ENCODE data around the gene ZNF474.
"Not testable (repeated sequence)": the region's sequence is repeated elsewhere in the genome, so short reads cannot be mapped to it uniquely, and the experiment has no call there.

The ZNF474 gene

DNA sequence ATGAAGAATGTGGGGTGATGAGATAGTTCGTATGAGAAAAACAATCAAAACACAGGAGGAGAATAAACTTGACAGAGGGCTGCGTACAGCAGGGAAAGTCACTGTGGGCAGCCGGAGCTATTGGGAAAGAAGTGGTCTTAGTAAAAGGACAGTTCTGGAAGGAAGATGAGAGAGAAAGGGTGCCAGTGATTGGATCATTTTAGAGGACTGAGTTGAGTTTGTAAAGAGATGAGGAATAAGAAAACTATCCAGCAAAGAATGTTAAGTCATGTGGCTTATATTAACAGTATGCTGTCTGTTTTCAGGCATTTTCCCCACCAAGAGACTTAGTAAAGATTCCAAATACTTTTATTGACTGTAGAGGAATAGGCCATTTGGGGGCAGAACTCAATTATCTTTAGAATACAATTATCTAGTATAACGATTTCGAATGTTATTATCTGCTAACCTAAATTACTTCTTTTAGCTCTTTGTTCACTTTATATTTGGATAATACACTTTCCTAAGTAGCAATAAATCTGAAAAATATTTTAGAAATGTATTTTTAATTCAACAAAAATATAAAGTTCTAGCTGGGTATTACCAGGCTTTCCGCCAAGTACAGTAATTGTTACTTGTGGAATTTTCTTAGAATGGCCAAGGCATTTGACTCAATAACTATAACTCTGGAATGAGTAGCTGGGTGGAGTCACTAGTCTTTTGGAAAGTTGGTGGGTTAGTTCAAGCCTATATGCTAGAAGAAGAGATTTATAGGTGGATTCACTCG, 35.7 kb upstream of the ZNF474 start:
- H3K4me3 ChIP-seq (ENCODE audit: low read depth, low read length) = no peak overlapping the region
- peak; percentile 92 for DNase-seq (ENCODE audit: low read depth)
- TF ChIP-seq, protein P1, sequence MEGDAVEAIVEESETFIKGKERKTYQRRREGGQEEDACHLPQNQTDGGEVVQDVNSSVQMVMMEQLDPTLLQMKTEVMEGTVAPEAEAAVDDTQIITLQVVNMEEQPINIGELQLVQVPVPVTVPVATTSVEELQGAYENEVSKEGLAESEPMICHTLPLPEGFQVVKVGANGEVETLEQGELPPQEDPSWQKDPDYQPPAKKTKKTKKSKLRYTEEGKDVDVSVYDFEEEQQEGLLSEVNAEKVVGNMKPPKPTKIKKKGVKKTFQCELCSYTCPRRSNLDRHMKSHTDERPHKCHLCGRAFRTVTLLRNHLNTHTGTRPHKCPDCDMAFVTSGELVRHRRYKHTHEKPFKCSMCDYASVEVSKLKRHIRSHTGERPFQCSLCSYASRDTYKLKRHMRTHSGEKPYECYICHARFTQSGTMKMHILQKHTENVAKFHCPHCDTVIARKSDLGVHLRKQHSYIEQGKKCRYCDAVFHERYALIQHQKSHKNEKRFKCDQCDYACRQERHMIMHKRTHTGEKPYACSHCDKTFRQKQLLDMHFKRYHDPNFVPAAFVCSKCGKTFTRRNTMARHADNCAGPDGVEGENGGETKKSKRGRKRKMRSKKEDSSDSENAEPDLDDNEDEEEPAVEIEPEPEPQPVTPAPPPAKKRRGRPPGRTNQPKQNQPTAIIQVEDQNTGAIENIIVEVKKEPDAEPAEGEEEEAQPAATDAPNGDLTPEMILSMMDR (conservative IDR thresholded peaks at IDR 0.05; ENCODE audit: low read depth, low read length) = no peak

DNA sequence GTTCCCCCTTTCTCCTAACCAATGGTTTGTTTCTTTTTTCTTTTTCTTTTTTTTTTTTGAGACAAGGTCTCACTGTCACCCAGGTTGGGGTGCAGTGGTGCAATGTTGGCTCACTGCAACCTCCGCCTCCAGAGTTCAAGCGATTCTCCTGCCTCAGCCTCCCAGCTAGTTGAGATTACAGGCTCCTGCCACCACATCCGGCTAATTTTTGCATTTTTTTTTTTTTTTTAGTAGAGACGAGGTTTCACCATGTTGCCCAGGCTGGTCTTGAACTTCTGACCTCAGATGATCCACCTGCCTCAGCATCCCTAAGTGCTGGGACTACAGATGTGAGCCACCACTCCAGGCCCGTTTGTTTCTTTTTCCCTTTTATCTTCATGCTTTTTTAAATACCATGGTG, 35.1 kb upstream of the ZNF474 start:
- not testable (repeated sequence) for DNase-seq (ENCODE audit: low read depth); H3K4me3 ChIP-seq (ENCODE audit: low read depth, low read length)

- H3K4me3 ChIP-seq (ENCODE audit: low read depth, low read length) = no peak overlapping the region
- TF ChIP-seq, protein P1 (conservative IDR thresholded peaks at IDR 0.05; ENCODE audit: low read depth, low read length) = no peak
- no peak for DNase-seq (ENCODE audit: low read depth)
These were observed 34.2 kb upstream of the ZNF474 start for GRCh38 chr5:122095158-122095557.

GRCh38 chr5:122097391-122097790, 32.0 kb upstream of the ZNF474 start:
- H3K4me3 ChIP-seq (ENCODE audit: low read depth, low read length) = no peak overlapping the region
- DNase-seq (ENCODE audit: low read depth) = no peak
- TF ChIP-seq, protein P1 (conservative IDR thresholded peaks at IDR 0.05; ENCODE audit: low read depth, low read length) = no peak

GRCh38 chr5:122099060-122099790, 30.1 kb upstream of the ZNF474 start:
- TF ChIP-seq, protein P1 (conservative IDR thresholded peaks at IDR 0.05; ENCODE audit: low read depth, low read length) = no peak
- H3K4me3 ChIP-seq (ENCODE audit: low read depth, low read length) = no peak overlapping the region
- peak; percentile 89 for DNase-seq (ENCODE audit: low read depth)

GRCh38 chr5:122101636-122102285, 27.6 kb upstream of the ZNF474 start:
- peak; percentile 87 for DNase-seq (ENCODE audit: low read depth)
- no peak overlapping the region for H3K4me3 ChIP-seq (ENCODE audit: low read depth, low read length)
- TF ChIP-seq, protein P1 (conservative IDR thresholded peaks at IDR 0.05; ENCODE audit: low read depth, low read length) = peak; percentile 61

DNA sequence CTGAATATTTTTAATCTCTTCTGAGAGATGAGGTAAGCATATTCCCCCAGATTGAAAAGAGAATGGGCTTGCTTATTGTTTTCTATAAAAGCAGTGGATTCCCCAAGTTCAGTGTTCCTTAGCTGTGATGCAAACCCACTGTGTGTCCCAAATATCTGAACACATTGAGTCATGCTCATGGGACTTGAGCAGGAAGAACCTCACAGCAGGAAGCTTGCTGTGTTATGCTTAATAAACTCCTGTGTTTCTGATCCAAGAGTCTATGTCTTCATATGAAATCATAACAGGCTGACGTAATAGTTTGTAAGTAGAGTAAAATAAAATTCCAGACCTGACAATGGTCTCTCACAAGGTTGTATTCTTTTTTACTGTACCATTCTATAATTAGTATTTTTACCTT, 26.5 kb upstream of the ZNF474 start:
- peak; percentile 98 for DNase-seq (ENCODE audit: low read depth)
- TF ChIP-seq, protein P1 (conservative IDR thresholded peaks at IDR 0.05; ENCODE audit: low read depth, low read length) = no peak
- no peak overlapping the region for H3K4me3 ChIP-seq (ENCODE audit: low read depth, low read length)
